Measurements from ENCODE around the gene ITPR1.

ITPR1 gene

GRCh38 chr3:4548780-4549179, 55.6 kb downstream of the ITPR1 start:
- Histone ChIP-seq H3K36me3 (replicated peaks) (no peaks in the 10 kb centered on the region), H3K27me3 (replicated peaks) (no peaks in the 10 kb centered on the region), H3K27ac (no peak overlapping the region), H3K4me3 (ENCODE audit: low read depth, low read length) (no peak overlapping the region)
- no peak for DNase-seq
- TF ChIP-seq CTCF (IDR thresholded peaks at IDR 0.05; ENCODE audit: low read depth, low read length, missing control alignments), result no peak
- in situ Hi-C loops (cut with HindIII; ENCODE audit: low pct_ligation_motif_present, low sequenced_read_pairs), result no loop called here

GRCh38 chr3:4549896-4550295, 56.7 kb downstream of the ITPR1 start:
- no peaks in the 10 kb centered on the region for H3K36me3 ChIP-seq (replicated peaks)
- in situ Hi-C loops (cut with HindIII; ENCODE audit: low pct_ligation_motif_present, low sequenced_read_pairs), result no loop called here

GRCh38 chr3:4551051-4551711, 58.0 kb downstream of the ITPR1 start:
- no peak for TF ChIP-seq CTCF (IDR thresholded peaks at IDR 0.05; ENCODE audit: low read depth, low read length, missing control alignments)
- Histone ChIP-seq H3K27ac (no peak overlapping the region), H3K36me3 (replicated peaks) (no peaks in the 10 kb centered on the region), H3K4me3 (ENCODE audit: low read depth, low read length) (no peak overlapping the region), H3K27me3 (replicated peaks) (no peaks in the 10 kb centered on the region)
- in situ Hi-C loops (cut with HindIII; ENCODE audit: low pct_ligation_motif_present, low sequenced_read_pairs), result no loop called here
- DNase-seq, result no peak

More at GRCh38 chr3:4549896-4550295, 56.7 kb downstream of the ITPR1 start:
- no peak for TF ChIP-seq CTCF (IDR thresholded peaks at IDR 0.05; ENCODE audit: low read depth, low read length, missing control alignments)
- no peaks in the 10 kb centered on the region for H3K27me3 ChIP-seq (replicated peaks)
- H3K27ac ChIP-seq, result no peak overlapping the region
- no peak overlapping the region for H3K4me3 ChIP-seq (ENCODE audit: low read depth, low read length)
- DNase-seq, result no peak

- no peak for DNase-seq
- H3K4me3 ChIP-seq (ENCODE audit: low read depth, low read length), result no peak overlapping the region
- in situ Hi-C loops (cut with HindIII; ENCODE audit: low pct_ligation_motif_present, low sequenced_read_pairs), result no loop called here
- no peak overlapping the region for H3K27ac ChIP-seq
- TF ChIP-seq CTCF (IDR thresholded peaks at IDR 0.05; ENCODE audit: low read depth, low read length, missing control alignments), result no peak
- no peaks in the 10 kb centered on the region for H3K36me3 ChIP-seq (replicated peaks)
- no peaks in the 10 kb centered on the region for H3K27me3 ChIP-seq (replicated peaks)
These were observed 58.8 kb downstream of the ITPR1 start for GRCh38 chr3:4551794-4552442.

- TF ChIP-seq CTCF (IDR thresholded peaks at IDR 0.05; ENCODE audit: low read depth, low read length, missing control alignments), result no peak
- Histone ChIP-seq H3K27ac (no peak overlapping the region), H3K36me3 (replicated peaks) (no peaks in the 10 kb centered on the region), H3K4me3 (ENCODE audit: low read depth, low read length) (no peak overlapping the region), H3K27me3 (replicated peaks) (no peaks in the 10 kb centered on the region)
- in situ Hi-C loops (cut with HindIII; ENCODE audit: low pct_ligation_motif_present, low sequenced_read_pairs), result no loop called here
- no peak for DNase-seq
These were observed 59.7 kb downstream of the ITPR1 start for GRCh38 chr3:4552811-4553210.
